Erythroblast (primary cell): ENCODE data around the gene MICAL2.

Experiments
- GATA1 ChIP-seq: IDR thresholded peaks from 2 replicates; pipeline ENCODE4 v1.6.1; 2011; ENCODE audit warnings: low read depth, mild to moderate bottlenecking, control low read depth, low read length, moderate library complexity
- POLR2A ChIP-seq: IDR thresholded peaks from 2 replicates; pipeline ENCODE4 v1.6.1; 2011; ENCODE audit warnings: mild to moderate bottlenecking, low read length

DNA sequence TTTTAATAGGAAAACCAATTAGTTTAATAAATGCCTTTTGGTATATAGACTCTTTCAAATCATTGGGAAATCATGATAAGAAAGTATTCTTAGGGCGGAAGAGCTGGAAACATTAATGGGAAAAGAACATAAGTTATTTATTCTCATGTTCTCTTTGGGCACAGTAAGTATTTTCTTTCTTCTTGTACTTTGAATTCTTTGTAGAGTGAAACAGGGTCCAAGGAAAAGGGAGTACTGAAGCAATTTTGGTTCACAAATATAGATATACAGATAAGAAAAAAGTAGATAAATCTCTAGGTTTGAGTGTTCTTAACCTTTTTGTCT lies 123.2 kb downstream of the MICAL2 start:
- TF ChIP-seq POLR2A (no peak), GATA1 (no peak)
